DMS79 (cell line): ENCODE data around the gene FHIP1A.

Experiments used
- DNase-seq: peaks from one replicate; lab custom pipeline; 2025; lab: John Stamatoyannopoulos, UW

FHIP1A gene

DNA sequence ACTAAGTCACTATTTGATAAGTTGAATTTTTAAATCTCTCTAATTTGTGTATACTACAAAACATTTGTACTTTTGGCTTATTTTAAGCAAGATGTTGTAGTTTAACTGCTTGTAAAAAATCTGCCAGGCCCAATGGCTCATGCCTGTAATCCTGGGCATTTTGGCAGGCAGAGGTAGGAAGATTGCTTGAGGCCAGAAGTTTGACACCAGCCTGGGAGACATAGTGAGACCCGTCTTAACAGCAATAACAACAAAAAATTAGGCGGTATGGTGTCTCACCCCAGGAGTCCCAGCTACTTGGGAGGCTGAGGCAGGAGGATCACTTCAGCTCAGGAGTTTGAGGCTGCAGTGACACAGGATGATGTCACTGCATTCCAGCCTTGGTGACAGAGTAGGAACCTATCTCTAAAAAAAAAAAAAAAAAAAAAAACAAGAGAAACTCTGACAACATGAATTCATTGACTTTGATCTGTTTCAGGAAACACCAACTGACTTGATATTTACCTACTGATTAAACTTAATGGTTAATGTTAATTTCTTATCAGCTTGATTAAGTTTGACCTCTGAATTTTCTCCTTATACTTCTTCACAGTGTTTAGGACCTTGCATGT lies 8.9 kb downstream of the FHIP1A start:
- no peak for DNase-seq

DNA sequence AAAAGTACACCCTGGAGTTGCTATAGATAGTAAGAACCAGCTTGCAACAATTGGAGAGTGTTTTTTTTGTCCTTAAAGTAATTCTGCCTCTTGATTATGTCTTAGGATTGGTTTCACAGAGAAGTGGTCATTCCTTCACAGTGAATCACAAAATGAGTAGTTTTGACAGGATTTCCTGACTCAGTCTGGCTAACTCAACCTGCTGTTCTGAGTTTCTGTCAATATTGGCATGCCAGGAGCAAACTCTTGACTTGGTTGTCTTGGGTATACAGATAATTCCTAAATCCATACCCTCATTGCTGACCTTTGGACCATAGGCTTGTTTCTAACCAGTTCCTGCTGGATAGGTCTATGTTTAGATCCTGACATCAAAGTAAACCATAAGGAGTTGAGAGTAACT lies 9.4 kb downstream of the FHIP1A start:
- no peak for DNase-seq

- DNase-seq, result no peak
These were observed 9.9 kb downstream of the FHIP1A start for GRCh38 chr4:151418856-151419255.

DNA sequence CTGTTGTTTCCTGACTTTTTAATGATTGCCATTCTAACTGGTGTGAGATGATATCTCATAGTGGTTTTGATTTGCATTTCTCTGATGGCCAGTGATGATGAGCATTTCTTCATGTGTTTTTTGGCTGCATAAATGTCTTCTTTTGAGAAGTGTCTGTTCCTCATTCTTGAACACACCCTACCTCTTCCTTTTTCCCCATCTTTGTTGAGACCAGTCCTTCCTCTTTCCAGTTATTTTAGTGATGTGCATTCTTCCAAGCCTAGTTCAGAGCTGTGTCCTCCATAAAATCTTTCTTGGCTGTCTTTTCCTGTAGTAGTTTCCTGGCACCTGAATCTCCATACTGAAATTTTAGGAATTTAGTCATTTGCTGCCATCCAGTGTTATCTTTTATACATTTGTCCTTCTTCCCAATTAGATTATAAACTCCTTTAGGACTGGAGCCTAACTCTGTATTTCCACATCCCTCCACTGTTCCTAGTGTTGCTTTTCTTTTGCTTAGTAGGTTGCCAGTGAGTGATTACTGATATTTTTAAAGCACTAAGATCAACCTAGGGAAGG lies 11.4 kb downstream of the FHIP1A start:
- DNase-seq, result no peak

- no peak for DNase-seq
These were observed 13.9 kb downstream of the FHIP1A start for GRCh38 chr4:151422854-151423253.

GRCh38 chr4:151426513-151426912 lies 17.5 kb downstream of the FHIP1A start:
- no peak for DNase-seq

DNA sequence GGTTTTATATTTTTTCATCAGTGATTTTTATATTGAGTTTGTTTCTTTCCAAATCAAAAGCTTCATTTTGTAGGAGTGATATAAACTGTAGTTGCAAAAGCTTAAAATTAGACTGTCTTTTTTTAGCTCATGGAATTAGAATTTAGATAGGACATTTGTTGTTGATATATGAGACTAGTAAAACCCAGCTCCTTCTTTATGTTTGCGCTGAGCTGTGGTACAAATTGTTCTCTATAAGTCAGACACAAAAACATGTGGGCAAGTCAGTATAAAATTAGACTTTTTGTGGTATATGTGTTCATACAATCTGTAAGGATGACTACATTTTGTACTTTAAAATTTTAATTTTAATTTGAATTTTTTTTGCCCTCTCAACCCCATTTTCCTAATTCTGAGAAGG lies 18.3 kb downstream of the FHIP1A start:
- no peak for DNase-seq

- no peak for DNase-seq
These were observed 19.4 kb downstream of the FHIP1A start for GRCh38 chr4:151428346-151428745.

DNA sequence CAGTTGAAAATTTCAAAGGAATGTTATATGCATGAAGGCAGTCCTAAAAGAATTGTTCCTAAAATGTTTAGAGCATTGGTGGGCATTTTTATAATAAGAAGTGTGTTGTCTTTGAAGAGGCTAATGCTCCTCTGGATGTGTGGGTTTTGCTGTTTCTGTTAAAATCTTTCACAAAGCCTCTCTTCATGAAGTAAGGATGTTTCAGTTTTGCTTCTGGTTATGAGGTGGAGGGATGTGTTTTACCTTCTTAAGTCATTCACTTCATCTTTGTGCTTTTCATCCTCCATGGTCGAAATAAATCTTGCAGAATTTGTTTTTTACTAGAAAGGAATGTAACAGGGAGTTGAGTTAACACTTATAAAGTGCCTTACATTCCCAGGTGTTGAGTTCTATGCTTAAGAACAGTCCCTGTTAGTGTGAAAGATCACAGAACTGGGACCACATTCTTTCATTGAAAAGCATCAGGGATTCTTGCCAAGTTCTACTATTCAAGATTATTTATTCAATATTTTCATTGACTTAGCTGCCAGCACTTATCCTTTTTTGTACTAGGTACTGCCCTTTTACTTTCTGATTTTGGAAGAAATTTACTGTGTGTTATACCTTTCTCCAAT lies 21.1 kb downstream of the FHIP1A start:
- DNase-seq, result no peak

- no peak for DNase-seq
These were observed 21.9 kb downstream of the FHIP1A start for GRCh38 chr4:151430740-151431457.

DNA sequence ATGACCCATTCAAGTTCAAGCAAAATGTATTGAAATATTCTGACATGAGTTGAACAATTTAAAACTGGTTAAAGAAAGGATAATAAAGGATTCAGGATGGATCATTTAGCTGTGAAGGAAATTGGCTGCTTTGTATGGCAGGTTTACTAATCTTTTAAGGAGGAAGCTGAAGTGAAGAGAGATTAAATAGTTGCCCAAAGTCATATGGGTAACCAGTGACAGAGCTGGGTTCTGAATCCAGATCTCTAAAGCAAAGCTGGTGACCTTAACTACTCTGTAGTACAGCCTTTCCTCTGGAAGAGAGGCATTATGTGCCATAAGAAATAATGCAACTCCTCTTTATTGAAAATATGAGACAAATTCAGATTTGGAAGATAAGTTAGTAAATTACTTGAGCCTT lies 22.8 kb downstream of the FHIP1A start:
- no peak for DNase-seq

DNA sequence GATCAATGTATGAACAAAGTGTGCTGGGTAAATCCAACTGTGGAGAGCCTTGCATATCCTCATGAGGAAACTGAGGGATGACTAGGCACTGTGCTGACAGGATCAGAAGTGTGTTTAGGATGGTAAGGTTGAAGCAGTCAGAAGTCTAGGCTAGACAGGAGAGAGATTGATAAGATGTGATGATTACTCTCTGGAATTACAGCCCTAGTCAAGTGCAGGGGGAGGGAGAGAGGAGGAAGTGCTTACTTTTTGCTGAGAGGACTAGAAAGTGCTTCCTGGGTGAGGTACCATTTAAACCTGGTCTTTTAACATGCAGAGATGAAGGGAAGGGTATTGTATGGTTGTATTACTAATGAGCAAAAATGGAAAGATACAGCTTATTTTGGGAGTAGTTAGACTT lies 23.7 kb downstream of the FHIP1A start:
- no peak for DNase-seq

DNA sequence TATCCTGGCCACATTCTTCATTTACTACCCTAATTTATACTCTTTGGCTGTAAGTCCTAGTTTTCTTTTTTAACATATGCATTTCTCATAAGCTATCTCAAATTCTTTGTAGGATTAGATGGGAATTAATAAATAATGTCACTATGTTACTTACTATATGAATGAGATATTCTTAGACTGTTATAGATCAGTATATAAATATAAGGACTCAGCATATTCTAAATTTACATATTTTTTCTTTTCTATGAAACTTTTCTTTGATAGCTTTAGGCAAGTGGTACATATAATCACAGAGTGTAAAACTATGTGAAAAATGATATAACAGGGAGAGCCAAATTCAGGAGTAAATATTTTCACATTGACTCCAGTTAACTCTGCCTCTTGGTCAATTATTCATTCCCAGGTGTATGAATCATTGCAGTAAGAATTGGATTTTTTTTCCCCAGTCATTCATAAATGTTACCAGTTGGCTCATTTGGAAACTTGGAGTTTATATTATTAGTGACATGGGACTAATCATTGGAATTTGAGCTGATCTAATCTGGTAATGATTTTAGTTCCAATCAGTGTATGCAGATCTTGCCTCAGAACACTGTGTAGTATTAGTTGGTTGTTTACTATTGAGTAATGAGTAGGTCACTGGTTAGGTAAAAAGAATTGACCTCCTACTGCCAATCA lies 25.3 kb downstream of the FHIP1A start:
- DNase-seq, result no peak

DNA sequence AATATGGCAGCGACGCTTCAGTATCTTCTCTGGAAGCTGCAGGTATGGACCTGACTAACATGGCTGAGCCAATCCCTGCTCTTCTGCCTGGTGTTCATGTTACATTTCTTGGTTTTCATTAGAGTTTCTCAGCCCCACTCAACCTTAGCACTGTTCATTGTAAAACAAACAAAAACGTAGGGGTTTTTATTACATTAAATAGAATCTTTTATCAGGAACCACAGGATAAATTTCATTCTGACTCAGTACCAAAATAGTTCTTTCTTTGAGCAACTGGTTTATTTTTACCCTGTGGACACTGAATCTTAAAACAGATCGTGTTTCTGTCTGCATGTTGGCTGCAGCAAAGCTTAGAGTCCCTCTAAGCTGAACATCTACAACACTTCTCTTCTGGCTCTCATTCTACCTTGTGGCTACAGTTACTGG lies 27.1 kb downstream of the FHIP1A start:
- no peak for DNase-seq

DNA sequence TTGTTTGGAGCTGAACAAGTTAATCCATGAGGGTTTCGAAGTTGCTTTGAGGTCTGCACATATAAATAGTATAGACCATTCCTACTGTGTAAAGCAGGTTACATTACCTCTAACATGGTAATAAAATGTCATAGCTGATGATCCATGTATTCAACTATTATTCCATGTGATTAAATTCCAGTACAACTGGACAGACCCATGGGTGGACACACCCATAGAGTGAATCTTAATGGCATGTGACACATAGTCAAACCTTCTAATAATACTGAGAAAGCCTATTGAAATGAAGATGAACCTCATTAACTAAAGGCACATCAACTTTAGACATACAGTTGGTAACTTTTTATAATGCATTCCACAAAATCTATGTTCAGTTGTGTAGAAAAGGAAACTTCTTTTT lies 28.5 kb downstream of the FHIP1A start:
- no peak for DNase-seq

DNA sequence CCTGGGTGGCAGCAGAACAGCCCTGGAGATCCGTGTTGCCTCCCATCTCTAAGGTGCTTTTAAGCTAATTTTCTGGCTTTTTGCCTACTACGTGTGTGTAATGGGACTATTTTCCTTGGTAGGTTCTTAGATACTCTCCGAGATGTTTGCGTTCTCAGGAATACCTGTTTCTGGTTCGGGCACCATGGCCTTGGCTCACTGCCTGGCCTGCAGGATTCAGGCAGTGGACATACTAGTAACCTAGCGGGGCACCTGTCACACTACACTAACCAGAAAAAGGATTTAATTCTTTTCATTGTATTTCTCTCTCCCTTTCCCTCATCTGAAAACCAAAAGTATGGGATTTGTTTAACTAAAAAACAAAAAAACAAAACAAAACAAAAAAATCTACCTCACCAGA lies 29.2 kb downstream of the FHIP1A start:
- DNase-seq, result no peak

DNA sequence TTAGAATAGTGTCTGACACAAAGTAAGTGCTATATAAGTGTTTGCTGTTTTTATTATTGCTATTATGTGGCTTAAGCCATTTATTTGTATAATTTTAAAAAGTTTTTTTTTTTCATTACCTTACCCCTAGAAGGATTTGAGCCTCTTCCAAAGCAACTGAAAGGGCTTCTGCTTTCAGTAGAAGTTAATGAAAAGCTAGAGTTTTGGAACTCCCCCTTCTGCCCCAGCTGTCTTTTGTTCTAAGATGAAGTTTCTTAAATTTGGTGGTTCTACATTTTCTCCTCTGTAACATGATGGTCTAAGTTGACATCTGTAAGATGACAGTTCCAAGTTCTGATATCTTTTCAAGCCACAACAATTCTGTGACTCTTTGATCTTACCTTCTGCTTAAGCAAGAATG lies 30.3 kb downstream of the FHIP1A start:
- no peak for DNase-seq

GRCh38 chr4:151442002-151442401 lies 33.0 kb downstream of the FHIP1A start:
- DNase-seq, result no peak

DNA sequence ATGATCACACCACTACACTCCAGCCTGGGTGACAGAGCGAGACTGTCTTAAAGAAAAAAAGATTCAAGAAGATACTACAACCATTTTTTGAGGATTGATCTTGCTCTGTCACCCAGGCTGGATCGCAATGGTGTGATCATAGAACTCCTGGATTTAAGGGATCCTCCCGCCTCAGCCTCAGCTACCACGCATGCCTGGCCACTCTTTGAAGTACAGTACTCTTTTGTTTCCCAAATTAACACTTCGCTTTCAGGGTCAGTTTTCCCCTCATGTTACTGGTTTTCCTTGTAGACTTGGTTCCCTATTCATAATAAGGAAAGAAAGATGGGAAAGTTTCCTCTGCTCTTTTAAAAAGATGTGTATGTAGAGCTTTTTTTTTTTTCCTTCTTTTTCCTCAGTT lies 34.3 kb downstream of the FHIP1A start:
- no peak for DNase-seq

DNA sequence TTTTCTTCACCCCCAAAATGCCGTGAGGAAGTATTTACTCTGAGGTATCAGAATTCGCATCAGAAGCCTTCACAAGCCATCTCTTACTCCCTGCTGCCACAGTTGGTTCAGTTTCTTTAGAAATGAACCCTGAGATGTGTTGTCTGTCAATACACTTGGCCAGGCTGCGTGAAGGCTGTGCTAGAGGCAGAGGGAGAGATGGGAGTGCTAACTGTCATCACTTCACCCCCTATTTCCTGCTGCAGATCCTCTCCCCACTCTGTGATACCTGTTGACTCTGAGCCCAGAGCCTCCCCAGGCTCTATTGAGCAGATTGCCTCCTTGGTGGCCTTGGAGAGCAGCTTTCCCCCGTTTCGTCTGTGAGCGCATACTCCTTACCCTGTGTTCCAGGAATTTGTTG lies 34.8 kb downstream of the FHIP1A start:
- no peak for DNase-seq

- DNase-seq, result no peak
These were observed 37.2 kb downstream of the FHIP1A start for GRCh38 chr4:151446208-151446607.

- DNase-seq, result no peak
These were observed 45.5 kb downstream of the FHIP1A start for GRCh38 chr4:151454513-151454912.

- DNase-seq, result no peak
These were observed 46.2 kb downstream of the FHIP1A start for GRCh38 chr4:151455212-151455611.
